ENCODE results near the gene LAMA5. TPM values are rescaled to one million over a fixed set of nuclear protein-coding genes. Genes with fewer than 3 reads are reported as not detected.
"Not testable (repeated sequence)": the region's sequence is repeated elsewhere in the genome, so short reads cannot be mapped to it uniquely, and the experiment has no call there.

LAMA5 gene
- total RNA-seq, 1 experiment from 2014 or later, result 22.2 TPM

GRCh38 chr20:62378215-62378614 is 11.1 kb upstream of the LAMA5 start:
- H3K36me3 ChIP-seq, result peaks cover 8% of the 10 kb centered on the region
- no peak overlapping the region for H3K4me3 ChIP-seq
- H3K9me3 ChIP-seq, result no peaks in the 10 kb centered on the region
- no peaks in the 10 kb centered on the region for H3K27me3 ChIP-seq
- DNase-seq, result no peak

- H3K27me3 ChIP-seq, result no peaks in the 10 kb centered on the region
- H3K4me3 ChIP-seq, result no peak overlapping the region
- DNase-seq, result peak; percentile 87
- H3K9me3 ChIP-seq, result no peaks in the 10 kb centered on the region
- H3K36me3 ChIP-seq, result peaks cover 5% of the 10 kb centered on the region
Measured at GRCh38 chr20:62377615-62378178, 10.6 kb upstream of the LAMA5 start.

DNA sequence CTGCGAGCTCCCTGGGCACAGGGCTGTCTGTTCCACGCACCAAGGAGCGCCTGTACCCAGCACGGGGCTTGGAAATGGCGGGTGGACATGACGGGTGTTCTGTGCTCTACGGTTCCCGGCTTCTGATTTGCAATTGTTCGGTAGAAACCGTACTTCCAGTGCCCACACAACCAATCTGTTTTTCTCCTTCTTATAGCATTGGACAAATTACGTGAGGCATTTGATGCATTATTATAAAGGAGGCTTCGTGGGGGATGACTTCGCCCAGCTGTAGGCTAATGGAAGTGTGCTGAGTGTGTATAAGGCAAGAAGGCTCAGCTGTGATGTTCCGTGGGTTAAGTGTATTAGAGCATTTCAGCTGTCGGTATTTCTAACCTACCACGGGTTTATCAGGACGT is 10.0 kb upstream of the LAMA5 start:
- no peaks in the 10 kb centered on the region for H3K27me3 ChIP-seq
- H3K36me3 ChIP-seq, result no peaks in the 10 kb centered on the region; the same call in 1 of the 2 replicates
- H3K9me3 ChIP-seq, result no peaks in the 10 kb centered on the region
- H3K4me3 ChIP-seq, result no peak overlapping the region
- no peak for DNase-seq

- Histone ChIP-seq H3K9me3 (no peaks in the 10 kb centered on the region), H3K4me3 (no peak overlapping the region), H3K27me3 (no peaks in the 10 kb centered on the region), H3K36me3 (no peaks in the 10 kb centered on the region)
- DNase-seq, result no peak
Measured at GRCh38 chr20:62376112-62377063, 9.3 kb upstream of the LAMA5 start.

- H3K27me3 ChIP-seq, result no peaks in the 10 kb centered on the region
- DNase-seq, result no peak
- H3K36me3 ChIP-seq, result no peaks in the 10 kb centered on the region
- H3K9me3 ChIP-seq, result no peaks in the 10 kb centered on the region
- no peak overlapping the region for H3K4me3 ChIP-seq
Measured at GRCh38 chr20:62374331-62375152, 7.4 kb upstream of the LAMA5 start.

- not testable (repeated sequence) for H3K4me3 ChIP-seq, H3K27me3 ChIP-seq, DNase-seq, H3K9me3 ChIP-seq, H3K36me3 ChIP-seq
Measured at GRCh38 chr20:62373631-62374179, 6.6 kb upstream of the LAMA5 start.

- Histone ChIP-seq H3K9me3 (no peaks in the 10 kb centered on the region), H3K27me3 (no peaks in the 10 kb centered on the region), H3K36me3 (no peaks in the 10 kb centered on the region), H3K4me3 (no peak overlapping the region)
- DNase-seq, result no peak
Measured at GRCh38 chr20:62372042-62372993, 5.2 kb upstream of the LAMA5 start.

GRCh38 chr20:62371588-62372041 is 4.5 kb upstream of the LAMA5 start:
- Histone ChIP-seq H3K4me3 (no peak overlapping the region), H3K27me3 (no peaks in the 10 kb centered on the region), H3K36me3 (no peaks in the 10 kb centered on the region), H3K9me3 (no peaks in the 10 kb centered on the region)
- DNase-seq, result no peak

DNA sequence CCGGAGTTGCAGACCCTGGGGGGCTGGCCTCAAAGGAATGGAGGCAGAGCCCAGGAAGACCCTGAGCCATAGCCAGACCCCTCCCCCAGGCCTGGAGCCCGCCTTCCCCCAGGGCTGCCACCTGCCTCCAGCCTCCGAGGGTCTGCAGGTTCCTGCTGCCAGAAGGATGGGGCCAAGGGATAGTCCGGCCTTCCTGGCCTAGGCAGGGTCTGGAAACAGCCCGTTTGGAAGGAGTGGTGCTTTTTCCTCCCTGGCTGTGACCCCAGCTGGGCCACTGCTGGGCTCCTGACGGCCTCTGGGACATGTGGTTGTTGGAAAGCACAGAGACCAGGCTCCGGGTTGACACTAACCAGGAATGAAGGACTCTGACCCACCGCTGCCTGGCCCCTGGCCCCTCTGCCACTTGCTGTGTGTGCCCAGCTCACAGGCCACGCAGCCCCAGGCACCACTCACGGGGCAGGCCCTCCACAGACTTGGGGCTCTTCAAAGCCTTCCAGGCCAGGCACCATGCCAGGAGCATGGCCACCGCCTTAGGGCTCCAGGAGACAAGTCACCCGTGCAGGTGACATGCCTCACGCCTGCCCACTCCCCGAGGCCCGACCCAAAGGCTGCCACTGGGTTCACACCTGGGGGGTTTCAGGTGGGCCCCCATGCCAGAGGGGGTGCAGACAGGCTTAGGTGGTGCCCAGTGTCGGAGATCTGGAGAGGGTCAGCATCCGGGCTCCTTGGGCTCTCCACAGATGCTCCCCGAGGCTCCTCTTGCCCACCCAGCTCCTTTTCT is 3.9 kb upstream of the LAMA5 start:
- H3K36me3 ChIP-seq, result no peaks in the 10 kb centered on the region
- H3K4me3 ChIP-seq, result no peak overlapping the region
- no peaks in the 10 kb centered on the region for H3K9me3 ChIP-seq
- no peaks in the 10 kb centered on the region for H3K27me3 ChIP-seq
- no peak for DNase-seq

- peaks cover 4% of the 10 kb centered on the region for H3K36me3 ChIP-seq
- peak; percentile 81 for DNase-seq
- H3K4me3 ChIP-seq, result no peak overlapping the region
- no peaks in the 10 kb centered on the region for H3K27me3 ChIP-seq
- H3K9me3 ChIP-seq, result no peaks in the 10 kb centered on the region
Measured at GRCh38 chr20:62370115-62370806, 3.1 kb upstream of the LAMA5 start.

DNA sequence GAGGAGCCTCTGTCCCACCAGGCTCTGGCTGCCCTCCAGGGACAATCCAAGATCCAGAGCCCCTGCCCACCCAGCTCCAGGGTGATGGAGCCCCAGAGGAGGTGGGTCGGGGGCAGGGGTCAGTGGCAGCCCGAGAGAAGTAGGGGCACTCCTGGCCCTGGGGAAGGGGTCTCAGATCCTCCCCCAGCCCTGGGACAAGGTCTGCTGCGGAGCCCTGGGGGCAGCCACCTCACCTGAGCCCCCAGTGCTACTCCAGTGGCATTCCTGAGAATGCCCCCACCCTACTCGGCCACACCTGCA is 2.7 kb upstream of the LAMA5 start:
- Histone ChIP-seq H3K4me3 (no peak overlapping the region), H3K36me3 (peaks cover 7% of the 10 kb centered on the region), H3K9me3 (no peaks in the 10 kb centered on the region), H3K27me3 (no peaks in the 10 kb centered on the region)
- DNase-seq, result no peak

- no peaks in the 10 kb centered on the region for H3K27me3 ChIP-seq
- H3K9me3 ChIP-seq, result no peaks in the 10 kb centered on the region
- DNase-seq, result peak; percentile 91
- H3K36me3 ChIP-seq, result peaks cover 13% of the 10 kb centered on the region
- no peak overlapping the region for H3K4me3 ChIP-seq
Measured at GRCh38 chr20:62368976-62369814, 2.1 kb upstream of the LAMA5 start.

DNA sequence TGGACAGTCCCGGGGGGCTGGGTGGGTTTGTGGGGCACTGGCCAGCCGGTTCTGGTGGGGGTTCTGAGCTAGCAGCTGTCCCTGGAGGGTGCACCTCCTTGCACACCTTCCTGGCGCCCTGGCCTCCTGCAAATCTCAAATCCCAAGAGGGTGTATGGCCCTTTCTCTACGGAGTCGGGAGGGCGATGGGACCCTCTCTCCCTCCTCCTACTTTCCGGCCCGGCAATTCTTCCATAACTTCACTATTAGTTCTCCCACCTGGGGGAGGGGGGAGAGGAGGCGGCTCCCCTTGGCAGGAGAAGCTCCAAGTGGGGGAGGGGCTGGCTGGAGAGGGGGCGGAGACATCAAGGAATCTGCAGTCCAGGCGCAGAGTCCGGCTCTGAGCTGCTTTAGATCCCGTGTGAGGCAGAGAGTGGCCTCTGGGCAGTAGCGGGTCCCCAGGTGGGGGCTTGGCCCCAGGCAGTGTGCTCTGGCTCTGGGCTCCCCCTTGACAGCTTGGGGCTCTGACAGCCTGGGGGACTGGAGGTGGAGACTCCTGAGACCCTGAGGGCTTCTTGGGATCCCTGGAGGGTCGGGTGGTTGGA is 1.4 kb upstream of the LAMA5 start:
- no peak overlapping the region for H3K4me3 ChIP-seq
- DNase-seq, result peak; percentile 59
- H3K9me3 ChIP-seq, result no peaks in the 10 kb centered on the region

More for the DNA sequence above, 1.4 kb upstream of the LAMA5 start:
- peaks cover 13% of the 10 kb centered on the region for H3K36me3 ChIP-seq
- no peaks in the 10 kb centered on the region for H3K27me3 ChIP-seq
